ENCODE measurements around the gene TTC13. TPM values are rescaled to one million over a fixed set of nuclear protein-coding genes. Genes with fewer than 3 reads are reported as not detected.
A peak's percentile ranks its signal among the peaks of the same experiment; 100 is the strongest.

The TTC13 gene
- total RNA-seq, 1 donor from 2014 or later = 27.1 TPM

DNA sequence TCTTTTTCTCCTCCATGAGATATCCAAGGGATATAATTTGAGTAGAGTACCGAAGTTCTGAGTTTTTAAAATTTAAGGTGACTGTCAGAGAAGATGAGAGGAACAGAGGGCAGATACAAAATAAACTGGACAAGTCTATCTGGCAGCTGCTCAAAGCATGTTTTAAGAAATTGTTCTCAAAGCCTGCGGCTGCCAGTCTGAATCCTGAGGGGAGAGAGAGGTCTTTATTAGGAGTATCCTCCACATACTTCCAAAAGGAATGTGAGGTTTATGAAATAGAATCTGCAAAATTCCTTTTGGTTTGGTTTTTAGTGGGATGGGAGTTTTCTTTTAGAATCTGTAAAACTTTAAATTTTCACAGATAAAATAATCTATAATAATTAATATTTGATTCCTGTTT is 41.3 kb downstream of the TTC13 start:
- H3K36me3 Mint-ChIP-seq (ENCODE audit: low read depth) = peaks cover 8% of the 10 kb centered on the region
- DNase-seq (ENCODE audit: low spot score) = no peak
- H3K27ac Mint-ChIP-seq (ENCODE audit: unreplicated experiment) = peak overlapping the region; percentile 73
- H3K9me3 Mint-ChIP-seq (ENCODE audit: low read depth) = no peaks in the 10 kb centered on the region
- H3K27me3 Mint-ChIP-seq (ENCODE audit: low read depth) = no peaks in the 10 kb centered on the region
- peak overlapping the region; percentile 21 for H3K4me3 Mint-ChIP-seq (ENCODE audit: unreplicated experiment)
- H3K4me1 Mint-ChIP-seq (ENCODE audit: low read depth) = peaks cover 66% of the 10 kb centered on the region
- TF ChIP-seq, protein P1, sequence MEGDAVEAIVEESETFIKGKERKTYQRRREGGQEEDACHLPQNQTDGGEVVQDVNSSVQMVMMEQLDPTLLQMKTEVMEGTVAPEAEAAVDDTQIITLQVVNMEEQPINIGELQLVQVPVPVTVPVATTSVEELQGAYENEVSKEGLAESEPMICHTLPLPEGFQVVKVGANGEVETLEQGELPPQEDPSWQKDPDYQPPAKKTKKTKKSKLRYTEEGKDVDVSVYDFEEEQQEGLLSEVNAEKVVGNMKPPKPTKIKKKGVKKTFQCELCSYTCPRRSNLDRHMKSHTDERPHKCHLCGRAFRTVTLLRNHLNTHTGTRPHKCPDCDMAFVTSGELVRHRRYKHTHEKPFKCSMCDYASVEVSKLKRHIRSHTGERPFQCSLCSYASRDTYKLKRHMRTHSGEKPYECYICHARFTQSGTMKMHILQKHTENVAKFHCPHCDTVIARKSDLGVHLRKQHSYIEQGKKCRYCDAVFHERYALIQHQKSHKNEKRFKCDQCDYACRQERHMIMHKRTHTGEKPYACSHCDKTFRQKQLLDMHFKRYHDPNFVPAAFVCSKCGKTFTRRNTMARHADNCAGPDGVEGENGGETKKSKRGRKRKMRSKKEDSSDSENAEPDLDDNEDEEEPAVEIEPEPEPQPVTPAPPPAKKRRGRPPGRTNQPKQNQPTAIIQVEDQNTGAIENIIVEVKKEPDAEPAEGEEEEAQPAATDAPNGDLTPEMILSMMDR (IDR thresholded peaks at IDR 0.05) = no peak

DNA sequence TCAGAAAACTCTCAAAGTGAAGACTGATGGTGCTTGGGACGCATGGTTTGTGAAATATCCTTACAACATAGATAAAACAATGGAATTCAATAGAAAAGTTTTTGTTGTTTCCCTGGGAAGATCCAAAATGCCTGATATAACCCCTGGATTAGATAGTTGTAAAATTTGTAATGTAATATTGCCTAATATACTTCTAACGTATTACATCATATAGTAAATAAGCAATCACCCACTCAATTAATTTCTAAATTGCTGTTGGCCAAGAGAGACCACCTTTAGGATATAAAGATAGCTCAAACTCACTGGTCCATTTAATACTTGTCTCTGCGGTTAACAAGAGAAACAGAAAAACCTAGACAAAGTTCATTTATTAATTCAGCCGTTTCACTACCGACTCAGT is 42.2 kb downstream of the TTC13 start:
- no peaks in the 10 kb centered on the region for H3K27me3 Mint-ChIP-seq (ENCODE audit: low read depth)
- TF ChIP-seq, protein P1 (IDR thresholded peaks at IDR 0.05) = no peak
- no peak for DNase-seq (ENCODE audit: low spot score)
- no peaks in the 10 kb centered on the region for H3K9me3 Mint-ChIP-seq (ENCODE audit: low read depth)
- peaks cover 11% of the 10 kb centered on the region for H3K36me3 Mint-ChIP-seq (ENCODE audit: low read depth)
- H3K27ac Mint-ChIP-seq (ENCODE audit: unreplicated experiment) = peak overlapping the region; percentile 66
- peaks cover 59% of the 10 kb centered on the region for H3K4me1 Mint-ChIP-seq (ENCODE audit: low read depth)
- no peak overlapping the region for H3K4me3 Mint-ChIP-seq (ENCODE audit: unreplicated experiment)

DNA sequence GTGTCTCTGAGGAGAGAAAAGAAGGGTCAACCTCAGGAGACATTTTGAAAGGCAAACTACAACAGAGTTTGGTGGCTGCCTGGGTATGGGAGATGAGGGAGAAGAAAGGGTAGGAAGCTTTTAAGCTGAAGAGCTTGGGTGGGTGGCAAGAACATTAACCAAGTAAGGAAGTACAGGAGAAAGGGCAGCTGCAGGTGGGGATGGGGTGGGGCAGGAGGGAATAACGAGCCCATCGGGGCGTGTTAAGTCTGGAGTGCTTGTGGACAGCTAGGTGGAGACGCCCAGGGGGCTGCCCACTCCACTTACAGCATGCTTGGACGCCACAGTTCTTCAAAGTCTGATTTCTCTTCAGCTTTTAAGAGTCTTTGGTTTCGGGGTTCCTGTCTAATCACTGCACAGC is 42.8 kb downstream of the TTC13 start:
- Mint-ChIP-seq H3K27me3 (ENCODE audit: low read depth) (no peaks in the 10 kb centered on the region), H3K4me3 (ENCODE audit: unreplicated experiment) (no peak overlapping the region), H3K27ac (ENCODE audit: unreplicated experiment) (no peak overlapping the region), H3K36me3 (ENCODE audit: low read depth) (peaks cover 15% of the 10 kb centered on the region), H3K9me3 (ENCODE audit: low read depth) (no peaks in the 10 kb centered on the region), H3K4me1 (ENCODE audit: low read depth) (peaks cover 53% of the 10 kb centered on the region)
- no peak for DNase-seq (ENCODE audit: low spot score)
- TF ChIP-seq, protein P1 (IDR thresholded peaks at IDR 0.05) = no peak

DNA sequence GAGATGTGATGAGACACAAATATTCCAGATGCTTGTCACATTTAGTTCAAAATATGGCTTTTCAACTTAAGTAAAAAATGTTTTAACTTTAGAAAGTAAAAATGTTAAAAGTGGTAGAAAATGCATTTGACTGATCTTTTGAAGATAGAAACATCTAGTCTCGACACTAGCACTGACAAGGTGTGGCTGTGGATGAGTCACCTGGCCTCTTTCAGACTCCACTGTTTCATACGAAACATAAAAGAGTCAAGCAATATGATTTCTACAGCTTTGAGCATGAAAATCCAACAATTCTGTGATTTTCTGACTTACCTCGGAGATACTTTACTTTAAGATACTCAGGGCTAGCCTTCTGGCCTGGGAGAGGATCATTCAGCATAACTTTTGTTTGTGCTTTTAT is 47.7 kb downstream of the TTC13 start:
- Mint-ChIP-seq H3K27me3 (ENCODE audit: low read depth) (no peaks in the 10 kb centered on the region), H3K36me3 (ENCODE audit: low read depth) (peaks cover 30% of the 10 kb centered on the region), H3K9me3 (ENCODE audit: low read depth) (peaks cover 9% of the 10 kb centered on the region), H3K4me3 (ENCODE audit: unreplicated experiment) (no peak overlapping the region), H3K4me1 (ENCODE audit: low read depth) (peaks cover 6% of the 10 kb centered on the region), H3K27ac (ENCODE audit: unreplicated experiment) (no peak overlapping the region)
- TF ChIP-seq, protein P1 (IDR thresholded peaks at IDR 0.05) = no peak
- no peak for DNase-seq (ENCODE audit: low spot score)

DNA sequence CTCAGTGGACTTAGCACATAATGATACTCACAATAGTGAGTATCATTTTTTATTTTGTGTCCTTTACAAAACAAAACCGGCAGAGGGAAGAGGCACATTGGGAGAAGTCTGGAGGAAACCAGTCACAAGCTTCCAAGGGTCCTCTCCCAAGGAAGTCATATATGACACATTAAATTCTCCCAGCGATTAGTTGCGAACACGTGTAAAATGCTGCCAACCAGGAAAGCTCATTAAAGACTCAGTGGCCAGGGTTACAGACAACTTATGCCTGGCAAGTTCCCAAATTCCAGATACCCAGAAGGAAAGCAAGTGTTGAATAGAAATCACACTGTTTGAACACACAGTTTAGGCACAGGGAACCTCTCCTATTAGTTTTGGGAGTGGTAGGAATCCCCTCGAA is 52.5 kb downstream of the TTC13 start:
- H3K4me1 Mint-ChIP-seq (ENCODE audit: low read depth) = peaks cover 3% of the 10 kb centered on the region
- no peak for DNase-seq (ENCODE audit: low spot score)
- no peak overlapping the region for H3K4me3 Mint-ChIP-seq (ENCODE audit: unreplicated experiment)
- peaks cover 9% of the 10 kb centered on the region for H3K9me3 Mint-ChIP-seq (ENCODE audit: low read depth)
- TF ChIP-seq, protein P1 (IDR thresholded peaks at IDR 0.05) = no peak
- no peaks in the 10 kb centered on the region for H3K27me3 Mint-ChIP-seq (ENCODE audit: low read depth)
- peaks cover 37% of the 10 kb centered on the region for H3K36me3 Mint-ChIP-seq (ENCODE audit: low read depth)
- no peak overlapping the region for H3K27ac Mint-ChIP-seq (ENCODE audit: unreplicated experiment)

Data from chondrocyte (in vitro differentiated cells).